Lower lobe of right lung (tissue), 2 donors: ENCODE data around the gene DLD. TPM values are rescaled to one million over a fixed set of nuclear protein-coding genes. Genes with fewer than 3 reads are reported as not detected.

Source experiments
- ATAC-seq, 2 donors: fragments of 200-7000 bp; cut with Tn5 transposase; one replicate each; pipeline ENCODE4 v1.9.1; 2020 to 2022; ENCODE audit warnings: mild to moderate bottlenecking in 2 of 2, moderate library complexity in 2 of 2
- DNase-seq: peaks from one replicate; pipeline ENCODE4 v3.0.0-alpha.2; 2020
- H3K27ac ChIP-seq: fragments of 200-600 bp; one replicate; pipeline ENCODE4 v1.8.0; 2022
- H3K27me3 ChIP-seq: fragments of 200-600 bp; one replicate; pipeline ENCODE4 v1.8.0; 2022; ENCODE audit warnings: low read depth
- H3K36me3 ChIP-seq: fragments of 200-600 bp; one replicate; pipeline ENCODE4 v1.8.0; 2022; ENCODE audit warnings: mild to moderate bottlenecking
- H3K4me1 ChIP-seq: fragments of 200-600 bp; one replicate; pipeline ENCODE4 v1.8.0; 2022
- H3K4me3 ChIP-seq: fragments of 200-600 bp; one replicate; pipeline ENCODE4 v1.8.0; 2022; ENCODE audit warnings: mild to moderate bottlenecking
- H3K9me3 ChIP-seq: fragments of 200-600 bp; one replicate; pipeline ENCODE4 v1.8.0; 2022
- CTCF ChIP-seq: fragments of 200-600 bp; IDR thresholded peaks from one replicate; pipeline ENCODE4 v1.8.0; 2022; ENCODE audit warnings: antibody characterized with exemption, mild to moderate bottlenecking
- intact Hi-C: fragments of 100-400 bp; cut with DNase I; formaldehyde crosslinking; loops from one replicate; pipeline ENCODE4 v1.11.0; 2022
- total RNA-seq: library from RNA; stranded (reverse); fragmentation: NEBNext Ultra II Directional; extraction: Animal tissue kit (Norgen Biotek cat#: 25700); gene quantifications from one replicate; pipeline ENCODE4 v1.2.1, GENCODE V29; 2021
- donor health status: DM: no; HTN: yes; CAD: no; lungs with severe emphysema.

DLD gene
- total RNA-seq, 1 donor from 2014 or later = 64.1 TPM

GRCh38 chr7:107850216-107850615 lies 40.8 kb upstream of the DLD start:
- ATAC-seq = no peak
- no peak overlapping the region for H3K27ac ChIP-seq
- H3K36me3 ChIP-seq = no peaks in the 10 kb centered on the region

GRCh38 chr7:107850643-107851042 lies 40.3 kb upstream of the DLD start:
- ATAC-seq (no peak), DNase-seq (no peak)
- TF ChIP-seq CTCF = no peak
- no peak overlapping the region for H3K4me3 ChIP-seq
- no peaks in the 10 kb centered on the region for H3K4me1 ChIP-seq
- intact Hi-C loops = no loop called here
- no peaks in the 10 kb centered on the region for H3K9me3 ChIP-seq
- H3K36me3 ChIP-seq = no peaks in the 10 kb centered on the region
- no peaks in the 10 kb centered on the region for H3K27me3 ChIP-seq
- H3K27ac ChIP-seq = no peak overlapping the region

More at GRCh38 chr7:107850216-107850615, 40.8 kb upstream of the DLD start:
- intact Hi-C loops = no loop called here
- Histone ChIP-seq H3K9me3 (no peaks in the 10 kb centered on the region), H3K4me1 (no peaks in the 10 kb centered on the region), H3K4me3 (no peak overlapping the region), H3K27me3 (no peaks in the 10 kb centered on the region)
- no peak for DNase-seq
- no peak for TF ChIP-seq CTCF

GRCh38 chr7:107854454-107854853 lies 36.5 kb upstream of the DLD start:
- intact Hi-C loops = no loop called here

GRCh38 chr7:107854989-107855388 lies 36.0 kb upstream of the DLD start:
- H3K4me3 ChIP-seq = no peak overlapping the region
- no peaks in the 10 kb centered on the region for H3K27me3 ChIP-seq
- intact Hi-C loops = no loop called here
- H3K27ac ChIP-seq = no peak overlapping the region
- no peaks in the 10 kb centered on the region for H3K36me3 ChIP-seq
- no peak for ATAC-seq
- peaks cover 10% of the 10 kb centered on the region for H3K4me1 ChIP-seq
- TF ChIP-seq CTCF = no peak
- no peak for DNase-seq
- no peaks in the 10 kb centered on the region for H3K9me3 ChIP-seq

More at GRCh38 chr7:107854454-107854853, 36.5 kb upstream of the DLD start:
- no peak for TF ChIP-seq CTCF
- no peak for DNase-seq
- Histone ChIP-seq H3K4me3 (no peak overlapping the region), H3K4me1 (peaks cover 10% of the 10 kb centered on the region), H3K27me3 (no peaks in the 10 kb centered on the region), H3K36me3 (no peaks in the 10 kb centered on the region), H3K27ac (no peak overlapping the region), H3K9me3 (no peaks in the 10 kb centered on the region)
- ATAC-seq = no peak

GRCh38 chr7:107856806-107857540 lies 34.0 kb upstream of the DLD start:
- ATAC-seq (peak; percentile 28 to 49), DNase-seq (no peak)
- H3K27ac ChIP-seq = no peak overlapping the region
- no peaks in the 10 kb centered on the region for H3K9me3 ChIP-seq
- H3K27me3 ChIP-seq = no peaks in the 10 kb centered on the region
- intact Hi-C loops = no loop called here
- H3K4me1 ChIP-seq = peaks cover 10% of the 10 kb centered on the region
- H3K36me3 ChIP-seq = no peaks in the 10 kb centered on the region
- no peak overlapping the region for H3K4me3 ChIP-seq
- TF ChIP-seq CTCF = no peak
